HG03064 (cell line): ENCODE data around the gene LINC00237.

Experiments
- ATAC-seq: cut with Tn5 transposase; IDR thresholded peaks from one replicate; pipeline ENCODE4 v1.9.1; 2021; ENCODE audit warnings: low read depth; ENCODE audit not compliant: unreplicated experiment

LINC00237 gene

GRCh38 chr20:21052241-21052640, 53.9 kb downstream of the LINC00237 start:
- ATAC-seq = no peak

GRCh38 chr20:21050710-21051109, 55.4 kb downstream of the LINC00237 start:
- no peak for ATAC-seq

- ATAC-seq = no peak
These were observed 56.8 kb downstream of the LINC00237 start for GRCh38 chr20:21049305-21049828.

- ATAC-seq = no peak
These were observed 57.3 kb downstream of the LINC00237 start for GRCh38 chr20:21048841-21049273.

GRCh38 chr20:21047981-21048380, 58.2 kb downstream of the LINC00237 start:
- no peak for ATAC-seq

- no peak for ATAC-seq
These were observed 59.6 kb downstream of the LINC00237 start for GRCh38 chr20:21046413-21047070.
